Measurements from ENCODE around the gene MAP4K2.
A peak's percentile ranks its signal among the peaks of the same experiment; 100 is the strongest.

The MAP4K2 gene

DNA sequence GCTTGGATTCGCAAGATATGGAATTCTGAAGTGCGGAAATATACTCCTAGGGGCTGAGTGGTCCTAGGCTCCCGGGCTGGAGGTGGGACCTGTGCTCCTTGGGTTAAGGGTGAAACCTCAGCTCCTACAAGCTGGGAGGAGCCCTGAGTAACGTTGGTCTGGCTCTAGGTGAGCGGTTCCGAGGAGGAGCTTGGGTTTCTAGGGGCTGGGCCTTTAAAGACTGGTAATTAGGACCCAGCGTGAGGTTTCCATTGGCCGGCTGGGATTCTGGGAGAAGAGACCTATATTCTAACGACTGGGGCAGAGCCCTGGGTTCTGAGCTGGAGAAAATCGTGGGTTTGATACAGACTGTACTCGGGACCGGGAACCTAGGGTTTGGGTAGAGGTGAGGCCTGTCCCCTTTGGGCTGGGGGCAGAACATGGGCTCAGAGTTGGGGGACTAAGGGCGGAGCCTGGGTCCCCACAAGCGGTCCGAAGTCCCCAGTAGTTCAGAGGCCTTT, 882 bp upstream of the MAP4K2 start:
- Histone ChIP-seq H3K27me3 (ENCODE audit: insufficient read depth, low read length) (no peaks in the 10 kb centered on the region), H4K20me1 (ENCODE audit: insufficient read depth, low read length) (no peaks in the 10 kb centered on the region), H3K9me2 (ENCODE audit: low read depth, low read length) (no peaks in the 10 kb centered on the region), H3K4me2 (ENCODE audit: low read length) (peak overlapping the region; percentile 79), H3K27ac (ENCODE audit: low read depth, low read length, poor library complexity, severe bottlenecking) (peak overlapping the region; percentile 68), H3K4me3 (ENCODE audit: low read depth, low read length, poor library complexity, severe bottlenecking) (peak overlapping the region; percentile 66), H3K9me3 (ENCODE audit: low read length) (no peaks in the 10 kb centered on the region), H3K9ac (ENCODE audit: low read length) (peak overlapping the region; percentile 68), H3F3A (ENCODE audit: insufficient read depth, low read length) (no peaks in the 10 kb centered on the region), H3K4me1 (ENCODE audit: insufficient read depth, low read length, severe bottlenecking) (peaks cover 50% of the 10 kb centered on the region), H3K79me2 (ENCODE audit: insufficient read depth, low read length) (no peaks in the 10 kb centered on the region), H2AFZ (ENCODE audit: low read length) (no peak overlapping the region), H3K36me3 (ENCODE audit: insufficient read depth, low read length) (peaks cover 56% of the 10 kb centered on the region; the same call in 1 of the 2 replicates)
- TF ChIP-seq EZH2 (IDR thresholded peaks at IDR 0.05; ENCODE audit: borderline replicate concordance, low read length), result no peak
- TF ChIP-seq, protein P1, sequence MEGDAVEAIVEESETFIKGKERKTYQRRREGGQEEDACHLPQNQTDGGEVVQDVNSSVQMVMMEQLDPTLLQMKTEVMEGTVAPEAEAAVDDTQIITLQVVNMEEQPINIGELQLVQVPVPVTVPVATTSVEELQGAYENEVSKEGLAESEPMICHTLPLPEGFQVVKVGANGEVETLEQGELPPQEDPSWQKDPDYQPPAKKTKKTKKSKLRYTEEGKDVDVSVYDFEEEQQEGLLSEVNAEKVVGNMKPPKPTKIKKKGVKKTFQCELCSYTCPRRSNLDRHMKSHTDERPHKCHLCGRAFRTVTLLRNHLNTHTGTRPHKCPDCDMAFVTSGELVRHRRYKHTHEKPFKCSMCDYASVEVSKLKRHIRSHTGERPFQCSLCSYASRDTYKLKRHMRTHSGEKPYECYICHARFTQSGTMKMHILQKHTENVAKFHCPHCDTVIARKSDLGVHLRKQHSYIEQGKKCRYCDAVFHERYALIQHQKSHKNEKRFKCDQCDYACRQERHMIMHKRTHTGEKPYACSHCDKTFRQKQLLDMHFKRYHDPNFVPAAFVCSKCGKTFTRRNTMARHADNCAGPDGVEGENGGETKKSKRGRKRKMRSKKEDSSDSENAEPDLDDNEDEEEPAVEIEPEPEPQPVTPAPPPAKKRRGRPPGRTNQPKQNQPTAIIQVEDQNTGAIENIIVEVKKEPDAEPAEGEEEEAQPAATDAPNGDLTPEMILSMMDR (IDR thresholded peaks at IDR 0.05; ENCODE audit: low read length), result no peak

DNA sequence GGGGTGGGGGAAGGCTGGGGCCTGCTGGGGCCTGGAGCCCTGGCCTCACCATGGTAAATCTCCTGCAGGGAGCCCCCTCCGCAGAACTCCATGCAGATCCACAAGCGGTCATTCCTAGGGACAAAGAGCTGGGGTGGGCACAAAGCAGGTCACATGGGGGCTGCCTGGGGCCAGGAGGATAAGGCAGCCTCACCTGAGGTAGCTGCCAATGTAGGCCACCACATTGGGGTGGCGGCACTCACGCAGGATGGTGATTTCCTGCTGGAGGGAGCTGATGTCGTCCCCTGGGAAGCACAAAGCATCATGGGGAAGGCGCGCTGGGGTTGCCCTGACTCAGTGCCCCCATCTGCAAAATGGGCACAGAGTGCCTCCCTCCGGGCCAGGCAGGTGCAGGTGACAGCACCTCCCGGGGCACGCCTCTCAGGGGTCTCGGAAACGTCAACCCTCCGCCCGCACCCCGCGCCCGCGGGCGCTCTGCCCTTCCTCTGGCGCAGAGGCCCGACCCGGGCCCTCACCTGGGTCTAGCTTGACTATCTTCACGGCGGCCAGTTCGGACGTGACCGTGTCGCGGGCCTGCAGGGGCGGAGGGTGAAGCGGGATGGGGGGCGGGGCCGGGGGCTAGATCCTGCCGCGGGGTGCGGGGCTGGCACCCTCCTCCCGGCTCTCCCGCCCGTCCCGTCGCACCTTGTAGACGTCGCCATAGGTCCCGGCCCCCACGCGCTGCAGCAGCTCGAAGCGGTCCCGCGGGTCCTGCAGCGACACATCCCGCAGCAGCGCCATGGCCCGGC, 450 bp downstream of the MAP4K2 start:
- no peaks in the 10 kb centered on the region for H3F3A ChIP-seq (ENCODE audit: insufficient read depth, low read length)
- H3K4me2 ChIP-seq (ENCODE audit: low read length), result peak overlapping the region; percentile 97
- H3K9me3 ChIP-seq (ENCODE audit: low read length), result no peaks in the 10 kb centered on the region
- no peak for TF ChIP-seq EZH2 (IDR thresholded peaks at IDR 0.05; ENCODE audit: borderline replicate concordance, low read length)
- peak overlapping the region; percentile 93 for H3K27ac ChIP-seq (ENCODE audit: low read depth, low read length, poor library complexity, severe bottlenecking)
- no peaks in the 10 kb centered on the region for H3K79me2 ChIP-seq (ENCODE audit: insufficient read depth, low read length)
- H3K9ac ChIP-seq (ENCODE audit: low read length), result peak overlapping the region; percentile 84
- no peaks in the 10 kb centered on the region for H3K27me3 ChIP-seq (ENCODE audit: insufficient read depth, low read length)
- H2AFZ ChIP-seq (ENCODE audit: low read length), result no peak overlapping the region
- peaks cover 55% of the 10 kb centered on the region; the same call in 1 of the 2 replicates for H3K36me3 ChIP-seq (ENCODE audit: insufficient read depth, low read length)
- H3K9me2 ChIP-seq (ENCODE audit: low read depth, low read length), result no peaks in the 10 kb centered on the region
- no peaks in the 10 kb centered on the region for H4K20me1 ChIP-seq (ENCODE audit: insufficient read depth, low read length)
- peaks cover 48% of the 10 kb centered on the region for H3K4me1 ChIP-seq (ENCODE audit: insufficient read depth, low read length, severe bottlenecking)
- H3K4me3 ChIP-seq (ENCODE audit: low read depth, low read length, poor library complexity, severe bottlenecking), result peak overlapping the region; percentile 66

DNA sequence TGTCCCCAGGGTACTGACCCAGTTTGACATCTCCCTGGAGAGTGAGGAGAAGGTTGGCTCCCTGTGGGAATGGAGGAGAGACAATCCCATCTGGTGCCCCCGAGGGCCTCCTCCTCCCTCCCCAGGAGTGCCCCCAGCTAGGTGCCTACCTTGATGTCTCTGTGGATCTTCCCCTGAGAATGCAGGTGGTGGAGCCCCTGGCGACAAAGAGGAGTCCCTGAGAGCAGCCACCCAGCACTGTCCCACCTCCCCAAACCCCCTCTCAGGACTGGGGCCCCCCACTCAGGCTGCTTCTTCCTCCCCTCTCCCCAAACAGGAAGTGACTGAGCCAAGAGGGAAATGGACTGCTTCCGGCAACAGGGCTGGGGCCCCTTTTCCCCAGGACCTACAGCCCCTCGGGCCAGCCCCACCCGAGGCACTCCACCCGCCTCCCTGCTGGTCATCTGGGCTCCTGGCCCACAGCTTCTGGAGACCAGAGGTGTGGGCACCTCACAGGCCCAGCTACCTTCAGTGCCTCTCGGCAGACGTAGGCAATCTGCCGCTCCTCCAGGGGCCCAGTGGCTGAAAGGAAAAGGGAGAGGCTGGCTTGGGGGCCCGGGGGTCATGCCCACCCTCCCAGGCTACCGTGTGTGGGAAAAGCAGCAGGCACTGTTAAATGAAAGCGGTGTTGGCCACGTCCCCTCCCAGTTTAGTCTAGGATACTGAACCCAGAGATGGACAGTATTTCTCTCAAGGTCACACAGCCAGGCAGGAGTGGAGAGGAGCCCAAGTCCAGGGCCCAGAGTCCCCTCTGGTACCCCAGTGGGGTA, 1.2 kb downstream of the MAP4K2 start:
- no peaks in the 10 kb centered on the region for H3K9me3 ChIP-seq (ENCODE audit: low read length)
- H3F3A ChIP-seq (ENCODE audit: insufficient read depth, low read length), result no peaks in the 10 kb centered on the region
- H4K20me1 ChIP-seq (ENCODE audit: insufficient read depth, low read length), result no peaks in the 10 kb centered on the region
- H3K27me3 ChIP-seq (ENCODE audit: insufficient read depth, low read length), result no peaks in the 10 kb centered on the region
- TF ChIP-seq EZH2 (IDR thresholded peaks at IDR 0.05; ENCODE audit: borderline replicate concordance, low read length), result no peak
- TF ChIP-seq, protein P1 (IDR thresholded peaks at IDR 0.05; ENCODE audit: low read length), result no peak
- peak overlapping the region; percentile 66 for H3K4me3 ChIP-seq (ENCODE audit: low read depth, low read length, poor library complexity, severe bottlenecking)
- peaks cover 48% of the 10 kb centered on the region for H3K4me1 ChIP-seq (ENCODE audit: insufficient read depth, low read length, severe bottlenecking)
- no peaks in the 10 kb centered on the region for H3K9me2 ChIP-seq (ENCODE audit: low read depth, low read length)
- H2AFZ ChIP-seq (ENCODE audit: low read length), result no peak overlapping the region
- H3K36me3 ChIP-seq (ENCODE audit: insufficient read depth, low read length), result peaks cover 53% of the 10 kb centered on the region
- H3K27ac ChIP-seq (ENCODE audit: low read depth, low read length, poor library complexity, severe bottlenecking), result peak overlapping the region; percentile 93
- H3K9ac ChIP-seq (ENCODE audit: low read length), result peak overlapping the region; percentile 84
- H3K79me2 ChIP-seq (ENCODE audit: insufficient read depth, low read length), result no peaks in the 10 kb centered on the region
- peak overlapping the region; percentile 97 for H3K4me2 ChIP-seq (ENCODE audit: low read length)
